LHCN-M2 (cell line): ENCODE data around the gene UQCRC2. TPM values are rescaled to one million over a fixed set of nuclear protein-coding genes. Genes with fewer than 3 reads are reported as not detected.
"Not testable (repeated sequence)": the region's sequence is repeated elsewhere in the genome, so short reads cannot be mapped to it uniquely, and the experiment has no call there.

Experiments used
- DNase-seq: peaks from one replicate; pipeline ENCODE4 v3.0.0-alpha.2; 2012; ENCODE audit warnings: low read depth
- total RNA-seq: library from RNA; depleted of rRNA; stranded (reverse); fragments of >200 nt; gene quantifications from 2 replicates; pipeline ENCODE4 v1.2.3, GENCODE V29; 2014

The UQCRC2 gene
- total RNA-seq, 1 experiment from 2014 or later, result 134 TPM

- no peak for DNase-seq
These were observed 28.9 kb downstream of the UQCRC2 start for GRCh38 chr16:21982108-21982507.

- no peak for DNase-seq
These were observed 30.9 kb downstream of the UQCRC2 start for GRCh38 chr16:21984062-21984461.

GRCh38 chr16:21985524-21985923, 32.4 kb downstream of the UQCRC2 start:
- DNase-seq, result no peak

- no peak for DNase-seq
These were observed 33.6 kb downstream of the UQCRC2 start for GRCh38 chr16:21986692-21987246.

- DNase-seq, result no peak
These were observed 34.3 kb downstream of the UQCRC2 start for GRCh38 chr16:21987498-21987897.

- peak; percentile 19 for DNase-seq
These were observed 36.0 kb downstream of the UQCRC2 start for GRCh38 chr16:21989133-21989532.

GRCh38 chr16:21989751-21990150, 36.6 kb downstream of the UQCRC2 start:
- no peak for DNase-seq

GRCh38 chr16:21990381-21990944, 37.3 kb downstream of the UQCRC2 start:
- DNase-seq, result no peak

GRCh38 chr16:21991621-21992020, 38.5 kb downstream of the UQCRC2 start:
- no peak for DNase-seq

- DNase-seq, result no peak
These were observed 41.8 kb downstream of the UQCRC2 start for GRCh38 chr16:21994856-21995465.

GRCh38 chr16:21996923-21997696, 43.9 kb downstream of the UQCRC2 start:
- DNase-seq, result no peak

GRCh38 chr16:21997697-21998480, 44.7 kb downstream of the UQCRC2 start:
- DNase-seq, result no peak

- peak; percentile 32 for DNase-seq
These were observed 48.4 kb downstream of the UQCRC2 start for GRCh38 chr16:22001591-22001990.

- not testable (repeated sequence) for DNase-seq
These were observed 48.9 kb downstream of the UQCRC2 start for GRCh38 chr16:22002047-22002446.

GRCh38 chr16:22003195-22003594, 50.0 kb downstream of the UQCRC2 start:
- no peak for DNase-seq

- no peak for DNase-seq
These were observed 51.2 kb downstream of the UQCRC2 start for GRCh38 chr16:22004341-22004740.

- DNase-seq, result no peak
These were observed 52.6 kb downstream of the UQCRC2 start for GRCh38 chr16:22005746-22006145.

- no peak for DNase-seq
These were observed 53.5 kb downstream of the UQCRC2 start for GRCh38 chr16:22006636-22007035.

- no peak for DNase-seq
These were observed 54.0 kb downstream of the UQCRC2 start for GRCh38 chr16:22007159-22007508.

- DNase-seq, result peak; percentile 62
These were observed 54.5 kb downstream of the UQCRC2 start, which contains the start of gene MOSMO for GRCh38 chr16:22007509-22008214. MOSMO (plus strand) TSS chr16:22008111; CDS start chr16:22008302, 191 bp downstream.
